Measurements from ENCODE around the gene BFSP2.

BFSP2 gene

DNA sequence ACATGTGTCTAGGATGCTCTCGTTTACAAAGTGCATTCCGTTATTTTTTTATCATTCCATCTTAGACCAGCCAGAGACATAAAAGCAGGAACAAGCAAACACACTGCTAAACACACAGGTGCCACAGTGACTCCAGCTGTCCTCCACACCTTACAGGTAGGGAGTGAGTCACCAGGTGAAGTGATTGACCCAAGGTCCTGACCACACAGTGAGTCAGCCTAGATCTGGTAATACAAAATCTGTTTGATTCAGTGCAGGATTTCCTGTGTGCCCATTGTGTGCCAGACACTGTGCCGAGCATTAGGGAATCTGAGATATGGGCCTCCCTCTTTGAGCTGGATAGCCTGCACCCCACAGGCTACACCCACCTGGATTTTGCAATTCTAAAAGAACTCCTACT, 16.7 kb upstream of the BFSP2 start:
- no peak for DNase-seq (ENCODE audit: low read depth)

DNA sequence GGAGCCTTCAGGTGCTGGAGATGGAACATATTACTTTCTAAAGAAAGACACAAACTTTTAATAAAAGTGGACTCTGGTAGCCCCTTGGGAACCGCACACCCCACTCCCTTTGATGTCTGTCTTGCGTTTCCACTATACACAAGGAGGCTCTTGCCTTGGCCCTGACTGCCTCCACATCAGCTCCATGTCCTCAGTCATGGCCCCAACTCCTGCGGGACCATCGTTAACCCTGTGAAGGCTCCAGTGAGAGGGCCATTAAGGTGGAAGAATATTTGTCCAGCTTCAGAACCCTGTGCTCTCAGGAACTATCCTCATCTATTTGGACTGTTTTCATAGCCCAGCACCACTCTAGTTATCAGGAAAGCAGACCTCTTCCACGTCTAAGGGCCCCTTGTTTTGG, 16.1 kb upstream of the BFSP2 start:
- no peak for DNase-seq (ENCODE audit: low read depth)

DNA sequence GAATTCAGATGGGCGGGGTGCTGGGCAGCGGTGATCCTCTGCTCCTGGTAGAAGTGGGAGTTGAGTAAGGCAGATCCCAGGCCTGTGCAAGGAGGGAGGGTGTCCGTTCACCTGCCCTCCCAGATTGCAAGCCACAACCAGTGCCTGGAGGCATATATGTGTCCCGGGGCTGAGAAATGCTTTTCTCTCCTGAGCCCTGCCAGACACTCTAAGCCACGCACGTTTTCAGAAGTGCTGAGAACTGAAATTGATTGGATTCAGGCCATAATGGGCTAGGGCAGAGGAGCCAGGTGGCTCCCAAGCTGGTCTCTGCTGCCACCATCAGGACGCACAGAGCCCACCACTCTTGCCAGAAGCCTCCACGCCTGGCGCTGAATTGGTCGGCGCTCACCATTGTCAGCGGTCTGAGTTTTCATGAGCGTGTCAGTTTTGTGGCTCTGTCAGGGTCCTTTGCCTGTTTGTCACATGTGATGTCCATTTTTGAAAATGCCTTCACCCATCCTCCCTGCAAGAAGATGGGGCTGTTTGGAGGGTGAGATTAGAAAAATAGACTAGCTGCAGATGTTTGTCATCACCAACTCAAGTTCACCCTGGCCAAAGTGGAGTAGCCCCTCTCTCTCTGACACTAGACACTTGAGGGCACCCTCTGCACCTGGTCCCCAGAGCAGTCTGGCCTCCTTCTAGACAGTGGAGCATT, 15.4 kb upstream of the BFSP2 start:
- DNase-seq (ENCODE audit: low read depth) = no peak

DNA sequence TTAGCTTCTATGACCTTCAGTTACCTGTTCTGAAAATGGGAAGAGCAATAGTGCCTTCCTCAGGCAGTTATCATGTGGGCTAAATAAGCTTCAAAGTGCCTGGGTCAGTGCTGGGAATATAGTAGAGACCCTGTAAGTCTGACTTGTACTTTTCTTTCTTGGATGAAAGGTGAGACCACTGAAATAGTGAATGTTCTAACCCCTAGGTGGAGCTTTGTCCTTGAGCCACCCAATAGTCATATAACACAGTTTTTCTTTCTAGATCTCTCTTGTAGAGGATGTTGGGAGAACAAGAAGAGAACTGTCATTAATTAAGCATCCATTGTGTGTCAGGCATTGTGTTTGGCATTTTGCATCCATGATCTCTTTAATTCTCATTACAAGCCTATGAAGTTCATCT, 13.0 kb upstream of the BFSP2 start:
- no peak for DNase-seq (ENCODE audit: low read depth)

DNA sequence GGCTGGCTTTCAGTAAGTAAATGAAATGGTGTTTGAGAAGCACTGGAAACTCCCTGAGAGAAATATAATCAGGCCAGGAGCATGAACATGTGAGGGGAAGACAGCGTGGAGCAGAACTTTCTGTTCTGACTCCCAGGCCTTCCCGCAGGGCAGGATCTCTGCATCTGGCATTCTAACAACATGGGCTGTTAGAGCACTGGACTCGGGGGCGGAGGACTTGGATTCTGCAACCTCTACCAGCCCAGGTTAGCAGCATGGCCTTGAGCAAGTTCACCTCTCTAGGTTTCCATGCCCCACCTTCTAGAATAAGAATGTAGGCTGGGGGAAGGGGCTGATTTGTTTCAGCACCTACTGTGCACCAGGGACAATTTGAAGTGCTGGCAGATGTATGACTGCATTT, 12.5 kb upstream of the BFSP2 start:
- no peak for DNase-seq (ENCODE audit: low read depth)

DNA sequence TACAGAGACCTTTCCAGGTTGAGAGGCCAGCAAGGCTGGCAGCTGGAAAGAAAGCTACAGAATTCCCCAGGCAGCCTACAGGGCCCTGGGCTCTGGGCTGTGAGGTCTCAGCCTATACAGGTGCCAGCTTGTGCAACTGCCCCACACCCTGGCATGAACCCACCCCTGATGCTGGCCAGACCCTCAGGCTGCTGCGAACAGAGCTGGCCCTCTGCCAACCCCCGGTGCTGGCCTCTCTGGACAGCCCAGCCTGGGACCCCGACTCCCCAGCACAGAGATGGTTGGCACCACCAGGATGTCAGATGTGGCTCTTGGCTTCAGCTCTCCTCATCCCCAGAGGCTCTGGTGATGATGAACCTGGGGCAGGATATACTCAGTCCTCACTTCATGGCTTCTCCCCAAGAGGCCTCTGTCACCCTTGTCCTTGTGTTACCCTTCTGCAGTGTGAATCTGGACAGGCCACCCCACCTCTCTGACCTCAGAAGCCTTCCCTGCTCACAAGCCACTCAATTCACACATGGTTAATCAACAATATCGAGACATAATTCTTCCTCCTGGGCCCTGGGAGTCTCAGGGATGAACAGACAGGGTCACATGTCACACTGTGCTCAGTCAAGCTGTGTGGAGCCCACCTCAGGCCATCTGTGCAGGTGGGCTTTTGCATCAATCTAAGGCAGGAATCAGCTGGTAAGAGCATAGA, 11.0 kb upstream of the BFSP2 start:
- DNase-seq (ENCODE audit: low read depth) = no peak

DNA sequence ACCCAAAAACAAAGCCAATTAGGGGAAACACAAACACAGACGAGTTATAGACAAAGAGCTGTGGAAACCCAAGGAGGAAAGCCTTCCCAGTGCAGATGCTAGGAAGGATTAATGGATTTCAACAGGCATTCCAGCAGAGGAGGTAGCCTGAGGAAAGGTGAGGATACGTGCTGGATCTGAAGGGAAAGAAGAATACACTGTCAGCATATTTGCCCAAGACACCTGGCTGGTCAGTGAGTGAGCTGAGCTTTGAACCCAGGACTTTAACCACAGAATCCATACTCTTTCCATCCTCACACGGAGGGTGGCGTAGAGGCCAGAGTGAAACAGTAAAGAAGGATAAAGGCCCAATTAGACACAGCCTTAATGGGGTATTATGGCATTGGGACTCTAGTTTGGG, 9.1 kb upstream of the BFSP2 start:
- DNase-seq (ENCODE audit: low read depth) = no peak

DNA sequence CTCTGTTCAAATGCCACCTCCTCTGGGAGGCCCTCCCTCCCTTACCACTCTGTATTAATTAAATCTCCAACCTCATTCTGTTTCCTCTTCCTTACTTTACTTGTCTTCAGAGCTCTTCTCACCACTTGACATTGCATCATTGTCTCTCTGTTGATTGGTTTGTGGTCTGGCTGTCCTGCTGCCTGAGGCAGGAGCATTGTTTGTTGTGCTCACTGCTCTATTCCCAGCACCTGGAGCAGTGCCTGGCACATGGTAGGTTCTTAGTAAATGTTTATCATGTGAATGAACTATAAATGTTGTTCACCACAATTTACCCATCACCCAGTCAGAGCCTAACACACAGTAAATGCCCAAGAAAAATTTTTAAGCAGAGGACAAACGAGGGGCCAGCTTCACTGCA, 6.7 kb upstream of the BFSP2 start:
- DNase-seq (ENCODE audit: low read depth) = no peak

DNA sequence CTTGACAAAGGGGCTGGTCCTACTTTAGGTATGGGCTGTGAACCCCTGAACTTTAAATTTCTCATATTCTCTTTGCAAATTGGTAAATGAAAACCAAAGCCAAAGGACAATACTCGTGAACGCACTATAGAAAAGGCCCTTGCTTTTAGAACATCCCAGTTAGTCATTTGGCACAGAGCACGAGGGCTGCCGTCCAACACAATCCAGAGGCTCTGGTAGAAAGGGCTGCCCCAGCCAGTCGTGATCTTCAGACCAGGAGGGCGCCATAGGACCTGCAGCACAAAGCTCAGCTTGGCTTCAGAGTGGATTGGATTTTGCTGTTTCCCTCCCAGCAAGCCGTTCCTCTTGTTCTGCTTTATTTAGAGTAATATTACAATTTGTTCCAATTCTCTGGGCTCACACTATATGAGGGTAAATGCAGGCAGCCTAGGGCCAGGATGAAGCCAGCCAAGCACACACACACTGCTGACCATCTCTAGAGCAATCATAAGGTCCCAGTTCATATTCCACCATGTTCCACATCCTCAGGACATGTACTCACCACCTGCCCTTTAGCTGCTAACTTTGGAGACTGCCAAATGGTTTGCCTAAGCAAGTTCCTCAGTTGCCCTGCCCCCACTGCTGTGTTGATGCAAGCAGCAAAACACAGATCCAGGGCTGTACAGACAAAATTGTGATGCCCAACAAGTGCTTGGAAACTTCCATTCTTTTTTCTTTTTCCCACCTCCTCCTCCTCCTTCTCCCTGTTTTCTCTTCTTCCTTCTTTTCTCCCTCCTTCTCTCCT, 6.0 kb upstream of the BFSP2 start:
- DNase-seq (ENCODE audit: low read depth) = no peak

DNA sequence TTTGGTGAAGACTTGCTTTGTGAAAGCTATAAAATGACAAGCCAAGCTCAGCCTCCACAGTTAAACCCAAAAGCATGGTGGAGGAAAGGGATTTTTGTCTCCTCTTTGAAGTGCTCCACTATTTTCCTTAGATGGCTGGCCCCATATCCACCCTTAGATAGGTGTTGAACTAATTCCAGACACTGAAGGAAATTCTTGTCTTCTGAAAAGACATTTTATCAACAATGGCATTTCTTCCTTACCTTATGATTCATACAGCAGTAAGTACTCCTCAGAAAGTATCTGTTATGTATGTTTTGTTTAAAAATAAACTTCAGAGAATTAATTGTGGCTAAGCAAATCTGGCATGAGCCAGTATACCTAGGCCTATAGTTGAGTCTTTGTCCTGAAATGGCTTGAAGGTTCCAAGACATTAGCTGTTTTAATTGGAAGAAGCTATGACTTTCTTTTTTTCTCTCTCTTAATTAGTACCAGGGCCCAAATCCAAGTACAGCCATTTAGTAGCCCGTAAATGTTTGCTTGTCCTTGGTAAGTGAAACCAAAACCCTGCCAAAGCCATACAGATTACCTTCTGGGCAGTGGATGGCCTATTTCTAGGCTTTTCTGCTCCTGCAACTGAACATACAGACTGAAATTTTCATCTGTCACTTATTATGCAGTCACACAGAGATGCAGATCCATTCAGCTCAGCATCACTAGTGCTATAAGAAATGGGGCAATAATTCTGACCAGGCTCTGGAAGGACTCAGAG, 5.1 kb upstream of the BFSP2 start:
- no peak for DNase-seq (ENCODE audit: low read depth)

DNA sequence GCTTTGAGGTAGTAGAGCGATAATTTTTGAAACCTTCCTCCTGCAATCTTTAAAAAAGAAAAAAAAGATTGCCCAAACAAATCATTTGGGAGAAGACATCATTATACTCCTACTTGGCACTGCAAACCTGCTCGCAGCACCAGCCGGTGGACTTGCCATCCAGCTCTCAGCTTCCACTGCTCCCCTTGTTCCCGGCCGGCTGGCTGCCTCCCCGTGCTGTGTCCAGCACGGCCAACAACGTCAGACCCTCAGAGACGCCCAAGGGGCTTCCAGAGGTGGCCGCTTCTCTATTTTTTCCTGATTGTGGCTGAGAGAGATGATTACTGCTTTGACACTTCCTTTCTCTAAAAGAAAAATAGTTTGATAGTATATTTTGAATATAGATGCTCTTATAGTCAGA, 3.0 kb upstream of the BFSP2 start:
- no peak for DNase-seq (ENCODE audit: low read depth)

DNA sequence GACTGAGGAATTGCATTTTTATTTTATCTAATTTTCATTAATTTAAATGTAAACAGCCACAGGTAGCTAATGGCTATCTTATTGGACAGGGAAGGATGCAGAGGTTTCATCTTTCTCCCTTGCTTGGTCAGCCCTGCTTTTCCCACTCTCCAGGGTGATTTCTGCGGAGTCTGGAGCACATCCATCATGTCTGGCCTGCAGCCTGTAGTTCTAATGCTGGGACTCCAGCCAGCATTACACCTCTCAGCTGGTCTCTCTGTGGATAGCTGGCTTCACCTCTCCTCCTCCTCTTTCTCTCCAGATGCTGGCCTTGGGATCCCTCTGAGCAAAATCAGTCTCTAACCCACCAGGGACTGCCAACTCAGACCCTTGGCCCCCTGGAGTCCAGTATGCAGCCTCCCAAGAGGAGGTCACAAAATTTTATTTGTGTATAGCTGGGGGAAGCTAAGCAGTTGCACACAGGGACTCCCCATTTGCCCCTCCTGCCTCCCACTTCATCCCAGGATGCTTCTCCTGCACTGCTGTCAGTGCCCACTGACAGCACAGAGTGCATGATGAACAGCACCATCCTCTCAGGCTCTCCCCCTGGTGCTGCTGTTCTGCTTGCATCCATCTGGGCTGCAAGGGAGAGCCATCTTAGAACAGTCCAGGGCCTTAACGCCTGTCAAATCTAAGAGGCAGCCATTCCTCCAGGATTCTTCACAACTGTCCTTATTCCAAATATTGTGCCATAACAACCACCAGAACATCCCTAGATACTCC, 1.7 kb downstream of the BFSP2 start:
- DNase-seq (ENCODE audit: low read depth) = no peak

DNA sequence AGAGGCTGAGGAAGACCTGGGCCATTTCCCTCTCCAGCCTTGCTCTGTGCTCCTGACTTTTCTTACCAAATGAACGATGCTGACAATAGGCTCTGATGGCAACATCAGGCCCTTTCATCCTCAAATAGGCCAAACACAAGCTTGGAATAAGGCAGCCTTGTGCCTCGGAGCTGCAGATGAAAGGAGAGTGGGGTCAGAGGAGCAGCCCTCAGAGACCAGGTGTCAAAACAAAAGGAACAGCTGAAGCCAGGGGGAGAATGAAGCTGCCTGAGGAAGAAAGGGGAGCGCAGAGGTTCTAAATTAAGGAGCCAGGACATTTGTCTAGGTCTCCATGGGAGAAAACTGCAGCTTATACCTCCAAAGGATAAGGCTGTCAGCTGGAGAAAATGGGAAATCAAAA, 5.1 kb downstream of the BFSP2 start:
- DNase-seq (ENCODE audit: low read depth) = no peak

DNA sequence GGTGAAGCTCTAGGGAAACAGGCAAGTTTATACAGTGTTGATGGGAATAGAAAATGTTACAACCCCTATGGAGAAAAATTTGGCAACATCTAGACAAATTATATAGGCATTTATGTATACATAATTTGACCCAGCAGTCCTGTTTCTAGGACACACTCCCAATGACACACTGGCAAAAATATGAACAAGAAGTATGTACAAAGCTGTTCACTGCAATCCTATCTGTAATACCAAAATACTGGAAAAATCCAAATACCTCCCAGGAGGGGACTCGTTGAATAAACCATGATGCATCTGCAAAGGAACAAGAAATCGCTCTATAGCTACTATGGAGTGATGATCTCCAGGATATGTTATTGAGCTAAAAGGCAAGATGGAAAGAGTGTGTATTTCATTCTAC, 8.5 kb downstream of the BFSP2 start:
- DNase-seq (ENCODE audit: low read depth) = no peak

DNA sequence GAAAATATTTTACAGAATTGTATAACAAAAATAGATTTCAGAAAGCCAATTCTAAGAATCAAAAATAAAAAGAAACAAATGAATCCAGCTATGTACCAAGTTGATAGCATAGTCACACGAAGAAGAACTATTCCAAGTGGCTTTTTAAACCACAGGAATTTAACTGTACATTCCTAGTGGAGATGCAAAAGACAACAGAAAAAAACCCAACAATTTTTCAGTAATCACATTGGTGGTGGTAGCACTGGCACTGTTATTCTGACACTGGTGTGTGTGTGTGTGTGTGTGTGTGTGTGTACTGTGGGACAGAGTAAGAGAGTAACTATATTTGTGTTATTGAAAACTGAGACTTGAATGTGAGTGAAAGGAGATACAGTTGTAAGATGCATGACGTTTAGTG, 9.1 kb downstream of the BFSP2 start:
- no peak for DNase-seq (ENCODE audit: low read depth)

DNA sequence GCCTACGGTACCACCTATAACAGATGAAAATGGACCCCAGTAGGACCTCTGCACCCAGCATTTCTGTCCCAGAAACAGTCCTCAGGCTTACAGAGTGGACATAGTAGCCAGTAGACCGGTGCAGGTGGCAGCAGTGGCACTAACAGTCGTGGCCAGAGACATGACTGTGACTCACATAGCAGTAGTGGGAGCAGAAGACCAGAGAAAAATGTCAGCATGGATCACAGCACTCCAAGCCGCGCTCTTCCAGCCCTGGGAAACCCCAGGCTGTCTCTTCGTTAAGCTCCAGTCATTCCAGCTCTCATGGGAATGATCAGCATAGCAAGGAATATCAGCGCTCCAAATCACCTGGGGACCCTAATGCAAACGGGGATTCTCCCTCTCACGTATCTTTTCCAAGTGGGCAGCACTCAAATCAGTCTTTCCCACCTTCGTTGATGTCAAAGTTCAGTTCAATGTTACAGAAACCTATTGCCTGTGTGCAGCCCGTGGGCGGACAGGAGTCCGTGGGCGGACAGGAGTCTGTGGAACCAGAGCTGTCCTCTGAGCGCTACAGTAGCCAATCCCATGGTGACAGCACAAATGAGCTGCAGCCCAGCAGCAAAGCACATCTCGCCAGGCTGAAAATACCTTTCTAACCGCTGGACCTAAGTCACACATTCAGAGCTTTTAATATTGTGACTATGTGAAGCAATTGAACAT, 10.5 kb downstream of the BFSP2 start:
- no peak for DNase-seq (ENCODE audit: low read depth)

DNA sequence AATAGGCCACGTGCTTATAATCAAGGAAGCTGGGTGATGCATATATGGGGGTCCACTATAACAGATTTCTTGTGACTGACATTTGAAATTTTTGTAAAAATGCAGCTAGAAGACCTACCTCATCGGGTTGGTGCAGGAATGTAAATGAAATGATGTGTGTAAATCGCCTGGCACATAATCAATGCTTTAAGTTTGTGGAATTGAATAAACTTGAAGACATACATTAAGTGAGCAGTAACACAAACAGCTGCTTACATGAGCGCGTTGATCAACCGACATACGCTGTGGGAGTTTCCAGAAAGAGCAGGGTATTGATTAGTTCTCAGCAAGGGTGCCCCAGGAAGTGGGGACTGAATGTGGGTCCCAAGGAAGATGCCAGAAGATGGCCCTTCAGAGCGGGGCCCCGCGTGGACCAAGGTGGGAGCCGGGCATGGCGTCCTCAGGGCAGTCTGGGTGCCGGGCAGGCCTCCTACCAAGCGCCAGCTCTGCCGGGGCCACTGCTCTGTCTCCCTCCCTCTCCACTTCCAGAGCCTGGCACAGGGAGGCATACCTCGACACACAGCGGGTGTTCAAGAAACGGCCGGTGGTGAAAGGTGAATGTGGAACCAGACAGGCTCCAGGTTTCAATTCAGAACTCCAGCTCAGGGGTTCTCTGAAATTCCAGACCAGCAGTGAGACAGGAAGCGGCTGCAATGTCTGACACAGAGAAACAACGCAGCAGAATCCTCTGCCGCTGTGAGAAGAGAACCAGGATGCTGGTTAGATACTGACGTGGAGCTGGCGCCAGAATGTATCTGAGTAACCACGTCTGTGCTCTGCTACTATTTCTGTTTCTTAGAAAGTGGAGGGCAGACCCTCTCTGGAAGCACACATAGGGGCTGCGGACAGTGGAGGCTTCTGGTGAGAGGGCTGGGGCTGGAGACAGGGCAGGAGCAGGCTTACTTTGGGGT, 12.6 kb downstream of the BFSP2 start:
- DNase-seq (ENCODE audit: low read depth) = no peak

DNA sequence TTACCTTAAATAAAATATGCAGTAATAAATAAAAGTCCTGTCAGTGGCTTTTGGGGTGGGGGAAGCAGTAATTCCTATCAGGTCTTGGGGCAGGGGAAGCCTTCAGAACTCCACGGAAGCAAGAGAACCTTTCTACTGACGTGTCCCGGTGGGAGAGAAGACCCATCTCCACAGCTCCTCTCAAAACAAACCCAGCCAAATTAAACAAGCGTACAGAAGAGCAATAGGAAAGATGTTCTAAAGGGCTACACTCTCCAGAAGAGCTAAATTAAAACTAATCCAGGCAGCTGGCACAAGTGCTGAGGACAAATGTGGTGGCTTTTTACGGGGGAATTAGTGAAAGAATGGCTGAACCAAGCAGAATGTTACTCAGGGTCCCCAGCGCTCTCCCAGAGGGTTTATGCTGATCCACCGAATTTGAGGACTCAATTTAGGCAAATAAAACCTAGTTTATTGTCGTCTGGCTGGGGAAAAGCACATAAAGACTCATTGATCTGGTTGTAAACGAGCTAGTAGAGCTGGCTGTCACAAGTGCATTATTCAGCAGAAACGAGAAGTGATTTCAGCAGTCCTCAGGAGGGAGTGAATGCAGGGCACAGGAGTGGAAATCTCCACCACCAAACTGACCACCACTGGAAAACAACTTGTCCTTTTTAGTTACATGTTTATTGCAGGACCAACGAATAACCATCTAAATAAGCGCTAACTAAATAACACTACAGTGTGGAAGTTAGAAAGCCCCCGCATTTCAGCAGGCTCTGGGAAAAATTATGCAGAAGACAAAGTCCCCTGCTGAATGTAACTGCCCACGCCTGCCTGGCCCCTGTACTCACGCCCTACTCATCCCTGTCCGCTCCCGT, 13.5 kb downstream of the BFSP2 start:
- DNase-seq (ENCODE audit: low read depth) = no peak

DNA sequence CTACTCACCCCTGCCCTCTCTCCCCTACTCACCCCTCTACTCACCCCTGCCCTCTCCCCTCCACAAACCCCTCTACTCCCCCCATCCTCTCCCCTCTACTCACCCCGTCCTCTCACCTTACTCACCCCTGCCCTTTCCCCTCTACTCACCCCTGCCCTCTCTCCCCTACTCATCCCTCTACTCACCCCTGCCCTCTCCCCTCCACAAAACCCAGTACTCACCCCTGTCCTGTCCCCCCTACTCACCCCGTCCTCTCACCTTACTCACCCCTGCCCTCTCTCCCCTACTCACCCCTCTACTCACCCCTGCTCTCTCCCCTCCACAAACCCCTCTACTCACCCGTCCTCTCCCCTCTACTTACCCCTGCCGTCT, 14.2 kb downstream of the BFSP2 start:
- DNase-seq (ENCODE audit: low read depth) = no peak
